KOPT-K1 (cell line): Measurements from ENCODE around the gene SLC22A4.

Experiments
- H3K27ac ChIP-seq: fragments of 200-600 bp; sonication (generic); 2 replicates; pipeline ENCODE4 v1.5.1; 2016; ENCODE audit warnings: antibody characterized with exemption, mild to moderate bottlenecking, low read depth, low read length; ENCODE audit not compliant: poor library complexity, severe bottlenecking
- H3K36me3 ChIP-seq: fragments of 200-600 bp; sonication (generic); 2 replicates; pipeline ENCODE4 v1.5.1; 2017; ENCODE audit warnings: antibody characterized with exemption, mild to moderate bottlenecking, low read length, moderate library complexity; ENCODE audit not compliant: insufficient read depth
- H3K9me3 ChIP-seq: fragments of 200-600 bp; sonication (generic); 2 replicates; pipeline ENCODE4 v1.5.1; 2017; ENCODE audit warnings: antibody characterized with exemption, low read length, mild to moderate bottlenecking; ENCODE audit not compliant: insufficient read depth, poor library complexity, severe bottlenecking

SLC22A4 gene

GRCh38 chr5:132259069-132259851 is 34.9 kb upstream of the SLC22A4 start:
- H3K9me3 ChIP-seq: no peaks in the 10 kb centered on the region
- no peak overlapping the region for H3K27ac ChIP-seq
- H3K36me3 ChIP-seq: no peaks in the 10 kb centered on the region

- Histone ChIP-seq H3K36me3 (no peaks in the 10 kb centered on the region), H3K9me3 (no peaks in the 10 kb centered on the region), H3K27ac (no peak overlapping the region)
Observed at GRCh38 chr5:132260051-132260450, 34.1 kb upstream of the SLC22A4 start.

- Histone ChIP-seq H3K9me3 (no peaks in the 10 kb centered on the region), H3K27ac (no peak overlapping the region), H3K36me3 (no peaks in the 10 kb centered on the region)
Observed at GRCh38 chr5:132260714-132261551, 33.3 kb upstream of the SLC22A4 start.

- Histone ChIP-seq H3K27ac (no peak overlapping the region), H3K36me3 (no peaks in the 10 kb centered on the region)
Observed at GRCh38 chr5:132261881-132262845, 32.0 kb upstream of the SLC22A4 start.

GRCh38 chr5:132262882-132263547 is 31.2 kb upstream of the SLC22A4 start:
- no peak overlapping the region for H3K27ac ChIP-seq
- H3K36me3 ChIP-seq: no peaks in the 10 kb centered on the region

More at GRCh38 chr5:132261881-132262845, 32.0 kb upstream of the SLC22A4 start:
- H3K9me3 ChIP-seq: no peaks in the 10 kb centered on the region

GRCh38 chr5:132263548-132264261 is 30.5 kb upstream of the SLC22A4 start:
- Histone ChIP-seq H3K9me3 (no peaks in the 10 kb centered on the region), H3K36me3 (no peaks in the 10 kb centered on the region), H3K27ac (no peak overlapping the region)

More at GRCh38 chr5:132262882-132263547, 31.2 kb upstream of the SLC22A4 start:
- no peaks in the 10 kb centered on the region for H3K9me3 ChIP-seq

GRCh38 chr5:132264546-132265335 is 29.5 kb upstream of the SLC22A4 start:
- H3K9me3 ChIP-seq: no peaks in the 10 kb centered on the region
- no peak overlapping the region for H3K27ac ChIP-seq
- no peaks in the 10 kb centered on the region for H3K36me3 ChIP-seq

- Histone ChIP-seq H3K9me3 (no peaks in the 10 kb centered on the region), H3K27ac (no peak overlapping the region), H3K36me3 (no peaks in the 10 kb centered on the region)
Observed at GRCh38 chr5:132265336-132266030, 28.7 kb upstream of the SLC22A4 start.

- Histone ChIP-seq H3K9me3 (no peaks in the 10 kb centered on the region), H3K27ac (no peak overlapping the region), H3K36me3 (no peaks in the 10 kb centered on the region)
Observed at GRCh38 chr5:132266031-132266835, 28.0 kb upstream of the SLC22A4 start.

- no peak overlapping the region for H3K27ac ChIP-seq
- H3K36me3 ChIP-seq: no peaks in the 10 kb centered on the region
- H3K9me3 ChIP-seq: no peaks in the 10 kb centered on the region
Observed at GRCh38 chr5:132266836-132267160, 27.4 kb upstream of the SLC22A4 start.

- Histone ChIP-seq H3K36me3 (no peaks in the 10 kb centered on the region), H3K9me3 (no peaks in the 10 kb centered on the region), H3K27ac (no peak overlapping the region)
Observed at GRCh38 chr5:132267166-132267739, 26.9 kb upstream of the SLC22A4 start.
